ENCODE results near the gene CUTA. TPM values are rescaled to one million over a fixed set of nuclear protein-coding genes. Genes with fewer than 3 reads are reported as not detected.

CUTA gene
- total and polyA plus RNA-seq, 8 donors = 12.8 to 233 (median 133) TPM

GRCh38 chr6:33440649-33441309 is 22.9 kb upstream of the CUTA start:
- Histone ChIP-seq H3K4me1 (no peaks in the 10 kb centered on the region), H3K4me3 (no peak overlapping the region), H3K27me3 (no peaks in the 10 kb centered on the region), H3K9me3 (no peaks in the 10 kb centered on the region), H3K36me3 (peaks cover 28 to 92% (median 82%) of the 10 kb centered on the region in 4 donors), H3K27ac (no peak overlapping the region)
- 81 to 88% (median 85%) methylated on average over 18 to 19 of the region's 19 CpGs for WGBS, 5 donors
- DNase-seq = no peak
- intact Hi-C loops (cut with DNase I; ENCODE audit: low total_unique reads) = no loop called here
- TF ChIP-seq POLR2A (IDR thresholded peaks at IDR 0.05) = no peak
- TF ChIP-seq CTCF (IDR thresholded peaks at IDR 0.05) = no peak
- TF ChIP-seq EP300 (IDR thresholded peaks at IDR 0.05) = no peak
- no peak for TF ChIP-seq POLR2AphosphoS5 (IDR thresholded peaks at IDR 0.05)

- H3K9me3 ChIP-seq = no peaks in the 10 kb centered on the region
- peaks cover 34 to 93% (median 88%) of the 10 kb centered on the region in 4 donors for H3K36me3 ChIP-seq
- H3K27ac ChIP-seq = no peak overlapping the region
- no peak overlapping the region for H3K4me3 ChIP-seq
- intact Hi-C loops (cut with DNase I; ENCODE audit: low total_unique reads) = no loop called here
- TF ChIP-seq POLR2A (IDR thresholded peaks at IDR 0.05) (no peak), POLR2AphosphoS5 (IDR thresholded peaks at IDR 0.05) (no peak), EP300 (IDR thresholded peaks at IDR 0.05) (no peak), CTCF (IDR thresholded peaks at IDR 0.05) (no peak)
- no peaks in the 10 kb centered on the region for H3K4me1 ChIP-seq
- 72 to 78% (median 73%) methylated on average over 9 of the region's 9 CpGs for WGBS, 5 donors
- H3K27me3 ChIP-seq = no peaks in the 10 kb centered on the region
- DNase-seq = no peak
Measured at GRCh38 chr6:33439956-33440648, 22.2 kb upstream of the CUTA start.

- intact Hi-C loops (cut with DNase I; ENCODE audit: low total_unique reads) = no loop called here
- H3K36me3 ChIP-seq = peaks cover 36 to 86% (median 84%) of the 10 kb centered on the region in 4 donors
Measured at GRCh38 chr6:33438978-33439594, 21.2 kb upstream of the CUTA start.

More at GRCh38 chr6:33438978-33439594, 21.2 kb upstream of the CUTA start:
- TF ChIP-seq CTCF (IDR thresholded peaks at IDR 0.05) = no peak
- TF ChIP-seq EP300 (IDR thresholded peaks at IDR 0.05) = no peak
- no peak for TF ChIP-seq POLR2A (IDR thresholded peaks at IDR 0.05)
- no peak for TF ChIP-seq POLR2AphosphoS5 (IDR thresholded peaks at IDR 0.05)
- WGBS, 5 donors = 85 to 98% (median 93%) methylated on average over 3 of the region's 3 CpGs
- H3K27ac ChIP-seq = no peak overlapping the region
- peaks cover 0 to 4% (median under 1%) of the 10 kb centered on the region in 4 donors for H3K4me1 ChIP-seq
- H3K9me3 ChIP-seq = no peaks in the 10 kb centered on the region
- H3K27me3 ChIP-seq = no peaks in the 10 kb centered on the region
- DNase-seq = no peak
- H3K4me3 ChIP-seq = no peak overlapping the region
